ENCODE data around the gene SIAH3.

Gene SIAH3

DNA sequence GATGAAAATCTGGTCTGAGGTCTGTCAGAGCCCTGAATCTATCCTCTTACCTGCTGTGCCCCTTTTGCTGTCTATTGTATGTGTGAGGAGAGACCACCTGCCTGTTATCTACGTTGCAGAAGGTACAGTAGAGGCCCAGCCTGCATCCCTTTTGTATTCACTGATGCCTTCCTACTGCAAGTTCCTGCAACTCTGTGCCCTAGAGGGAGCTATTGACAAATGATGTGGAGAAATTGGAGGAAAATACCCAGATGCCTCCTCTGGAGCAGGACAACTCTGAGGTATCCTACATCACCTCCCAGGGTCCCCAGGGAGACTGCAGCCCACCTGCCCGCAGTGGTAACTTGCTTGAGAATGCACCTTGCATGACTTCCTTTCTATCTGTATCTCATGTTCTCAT lies 33.7 kb downstream of the SIAH3 start:
- no peak overlapping the region for H3K4me3 ChIP-seq (ENCODE audit: low read depth, low read length)
- DNase-seq = peak; percentile 4
- no peaks in the 10 kb centered on the region for H3K36me3 ChIP-seq (replicated peaks)
- TF ChIP-seq, protein P1, sequence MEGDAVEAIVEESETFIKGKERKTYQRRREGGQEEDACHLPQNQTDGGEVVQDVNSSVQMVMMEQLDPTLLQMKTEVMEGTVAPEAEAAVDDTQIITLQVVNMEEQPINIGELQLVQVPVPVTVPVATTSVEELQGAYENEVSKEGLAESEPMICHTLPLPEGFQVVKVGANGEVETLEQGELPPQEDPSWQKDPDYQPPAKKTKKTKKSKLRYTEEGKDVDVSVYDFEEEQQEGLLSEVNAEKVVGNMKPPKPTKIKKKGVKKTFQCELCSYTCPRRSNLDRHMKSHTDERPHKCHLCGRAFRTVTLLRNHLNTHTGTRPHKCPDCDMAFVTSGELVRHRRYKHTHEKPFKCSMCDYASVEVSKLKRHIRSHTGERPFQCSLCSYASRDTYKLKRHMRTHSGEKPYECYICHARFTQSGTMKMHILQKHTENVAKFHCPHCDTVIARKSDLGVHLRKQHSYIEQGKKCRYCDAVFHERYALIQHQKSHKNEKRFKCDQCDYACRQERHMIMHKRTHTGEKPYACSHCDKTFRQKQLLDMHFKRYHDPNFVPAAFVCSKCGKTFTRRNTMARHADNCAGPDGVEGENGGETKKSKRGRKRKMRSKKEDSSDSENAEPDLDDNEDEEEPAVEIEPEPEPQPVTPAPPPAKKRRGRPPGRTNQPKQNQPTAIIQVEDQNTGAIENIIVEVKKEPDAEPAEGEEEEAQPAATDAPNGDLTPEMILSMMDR (IDR thresholded peaks at IDR 0.05; ENCODE audit: low read depth, low read length, missing control alignments) = peak; percentile 48
- H3K27me3 ChIP-seq (replicated peaks) = no peaks in the 10 kb centered on the region
- H3K27ac ChIP-seq = no peak overlapping the region
- in situ Hi-C loops (cut with HindIII; ENCODE audit: low pct_ligation_motif_present, low sequenced_read_pairs) = no loop called here

DNA sequence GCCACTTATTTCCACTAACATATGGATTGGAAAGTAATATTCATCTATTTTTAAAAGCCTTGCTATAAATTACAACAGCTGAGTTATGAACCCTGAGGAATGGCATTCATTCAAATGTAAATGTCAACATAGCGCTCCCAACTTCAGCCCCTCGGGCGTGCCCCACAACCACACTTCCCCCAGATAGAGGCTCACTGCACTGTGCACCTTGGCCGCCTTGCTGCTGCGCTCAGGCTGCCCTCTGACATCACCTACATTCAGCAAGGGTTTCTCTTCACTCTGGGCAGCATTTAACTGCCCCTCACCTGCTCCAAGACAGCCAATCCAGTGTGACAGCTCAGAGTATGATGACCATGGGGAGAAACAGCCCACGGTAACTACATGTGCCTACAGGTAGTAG lies 35.1 kb downstream of the SIAH3 start:
- TF ChIP-seq, protein P1 (IDR thresholded peaks at IDR 0.05; ENCODE audit: low read depth, low read length, missing control alignments) = no peak
- Histone ChIP-seq H3K27ac (no peak overlapping the region), H3K4me3 (ENCODE audit: low read depth, low read length) (no peak overlapping the region), H3K36me3 (replicated peaks) (no peaks in the 10 kb centered on the region), H3K27me3 (replicated peaks) (no peaks in the 10 kb centered on the region)
- DNase-seq = no peak
- in situ Hi-C loops (cut with HindIII; ENCODE audit: low pct_ligation_motif_present, low sequenced_read_pairs) = no loop called here

DNA sequence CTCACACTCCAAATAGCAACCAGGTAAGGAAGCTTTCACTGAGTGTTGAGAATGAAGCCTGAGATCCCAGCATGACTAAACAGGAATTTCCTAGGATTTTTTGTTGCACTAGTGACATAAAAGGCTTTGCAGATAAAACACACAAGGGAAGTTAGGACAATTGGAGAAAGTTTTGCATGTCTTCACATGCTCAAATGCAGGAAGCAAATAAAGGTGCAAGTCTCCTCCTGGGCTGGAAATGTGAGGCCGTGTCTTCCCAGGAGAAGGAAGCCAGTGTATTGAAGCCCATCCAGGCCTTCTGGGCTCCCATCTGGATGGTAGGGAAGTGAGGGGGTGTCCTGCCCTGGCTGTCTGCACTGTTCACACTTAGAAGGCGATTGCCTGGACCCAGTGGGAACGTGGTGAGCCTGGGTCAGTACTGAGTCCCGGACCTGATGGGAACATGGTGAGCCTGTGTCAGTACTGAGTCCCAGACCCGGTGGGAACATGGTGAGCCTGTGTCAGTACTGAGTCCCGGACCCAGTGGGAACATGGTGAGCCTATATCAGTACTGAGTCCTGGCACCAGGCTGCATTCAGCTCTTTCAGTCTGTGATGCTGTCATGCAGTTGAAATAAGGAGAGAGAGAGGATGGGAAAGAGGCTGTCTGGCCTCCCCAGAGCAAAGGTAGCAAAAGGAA lies 38.7 kb downstream of the SIAH3 start:
- TF ChIP-seq, protein P1 (IDR thresholded peaks at IDR 0.05; ENCODE audit: low read depth, low read length, missing control alignments) = no peak

DNA sequence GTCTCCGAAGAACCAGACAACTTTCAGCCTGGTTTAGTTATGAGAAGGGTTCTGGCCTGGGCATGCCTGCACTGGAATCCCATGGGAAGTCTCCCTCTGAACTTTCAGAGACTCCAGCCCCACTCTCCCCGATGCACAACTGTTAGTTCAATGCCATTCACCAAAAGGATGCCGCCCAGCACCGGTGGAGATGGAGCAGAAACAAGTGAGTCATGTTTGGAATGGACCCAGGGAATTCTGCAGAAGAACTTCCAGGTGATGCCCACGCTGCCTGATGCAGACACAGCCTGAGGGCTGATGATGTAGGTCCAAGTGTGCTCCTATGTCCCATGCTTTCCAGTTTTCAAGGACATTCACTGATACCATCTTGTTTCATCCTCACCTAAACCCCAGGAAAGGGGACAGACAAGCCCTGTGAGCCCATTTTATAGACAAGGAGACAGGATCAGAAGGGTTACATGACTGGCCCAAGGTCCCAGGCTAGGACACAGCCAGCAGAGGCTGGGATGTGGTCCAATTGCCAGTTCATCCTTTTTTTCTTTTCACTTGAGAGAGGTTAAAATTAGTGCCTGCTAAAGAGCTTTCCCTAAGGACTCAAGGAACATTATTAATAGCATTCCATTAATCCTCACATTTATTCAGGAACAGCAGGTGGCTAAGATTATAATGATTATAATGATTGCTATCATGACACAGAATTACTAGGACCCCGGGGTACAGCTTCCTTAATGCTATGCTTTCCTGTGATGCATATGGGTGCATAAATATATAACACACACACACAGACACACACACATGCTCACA lies 39.5 kb downstream of the SIAH3 start:
- Histone ChIP-seq H3K27ac (no peak overlapping the region), H3K4me3 (ENCODE audit: low read depth, low read length) (no peak overlapping the region), H3K36me3 (replicated peaks) (no peaks in the 10 kb centered on the region), H3K27me3 (replicated peaks) (no peaks in the 10 kb centered on the region)
- DNase-seq = no peak
- TF ChIP-seq, protein P1 (IDR thresholded peaks at IDR 0.05; ENCODE audit: low read depth, low read length, missing control alignments) = no peak
- in situ Hi-C loops (cut with HindIII; ENCODE audit: low pct_ligation_motif_present, low sequenced_read_pairs) = no loop called here

More for the DNA sequence above, 38.7 kb downstream of the SIAH3 start:
- Histone ChIP-seq H3K27me3 (replicated peaks) (no peaks in the 10 kb centered on the region), H3K36me3 (replicated peaks) (no peaks in the 10 kb centered on the region), H3K4me3 (ENCODE audit: low read depth, low read length) (no peak overlapping the region), H3K27ac (no peak overlapping the region)
- no peak for DNase-seq
- in situ Hi-C loops (cut with HindIII; ENCODE audit: low pct_ligation_motif_present, low sequenced_read_pairs) = no loop called here

DNA sequence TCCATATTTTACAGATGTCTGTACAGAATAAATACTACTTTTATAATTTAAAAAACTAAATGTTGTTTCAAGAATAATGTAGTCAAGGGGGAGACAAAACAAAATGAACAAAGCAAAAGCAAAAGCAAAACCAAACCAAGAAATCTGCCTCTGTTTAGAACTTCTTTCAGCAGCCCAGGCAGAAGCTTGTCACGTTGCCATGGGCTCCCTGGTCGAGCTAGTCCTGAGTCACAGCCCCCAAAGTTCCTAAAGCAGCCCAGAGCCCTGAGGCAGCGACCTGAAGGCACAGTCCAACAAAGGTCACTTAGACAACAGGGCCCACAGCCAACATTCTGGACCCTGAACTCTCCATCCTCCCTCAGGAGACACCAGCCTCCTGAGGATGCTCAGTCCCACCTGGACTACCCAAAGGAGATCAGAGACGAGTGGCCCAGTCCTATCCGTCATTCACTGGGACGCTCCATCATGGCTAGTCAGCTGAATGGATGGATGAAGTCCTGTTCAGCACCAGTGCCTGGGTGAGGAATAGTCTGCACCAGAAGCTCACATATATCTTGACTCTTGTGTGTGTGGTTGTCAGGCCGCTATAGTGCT lies 41.7 kb downstream of the SIAH3 start:
- no peak overlapping the region for H3K27ac ChIP-seq
- no peaks in the 10 kb centered on the region for H3K27me3 ChIP-seq (replicated peaks)
- no peaks in the 10 kb centered on the region for H3K36me3 ChIP-seq (replicated peaks)
- peak; percentile 5 for DNase-seq
- H3K4me3 ChIP-seq (ENCODE audit: low read depth, low read length) = no peak overlapping the region
- TF ChIP-seq, protein P1 (IDR thresholded peaks at IDR 0.05; ENCODE audit: low read depth, low read length, missing control alignments) = no peak
- in situ Hi-C loops (cut with HindIII; ENCODE audit: low pct_ligation_motif_present, low sequenced_read_pairs) = no loop called here
